GM18526 (cell line): ENCODE results near the gene RENBP.

Experiments
- POLR2A ChIP-seq: IDR thresholded peaks from 3 replicates; pipeline ENCODE4 v1.6.1; 2011; ENCODE audit not compliant: insufficient read length; ENCODE audit errors: extremely low read depth

RENBP gene

DNA sequence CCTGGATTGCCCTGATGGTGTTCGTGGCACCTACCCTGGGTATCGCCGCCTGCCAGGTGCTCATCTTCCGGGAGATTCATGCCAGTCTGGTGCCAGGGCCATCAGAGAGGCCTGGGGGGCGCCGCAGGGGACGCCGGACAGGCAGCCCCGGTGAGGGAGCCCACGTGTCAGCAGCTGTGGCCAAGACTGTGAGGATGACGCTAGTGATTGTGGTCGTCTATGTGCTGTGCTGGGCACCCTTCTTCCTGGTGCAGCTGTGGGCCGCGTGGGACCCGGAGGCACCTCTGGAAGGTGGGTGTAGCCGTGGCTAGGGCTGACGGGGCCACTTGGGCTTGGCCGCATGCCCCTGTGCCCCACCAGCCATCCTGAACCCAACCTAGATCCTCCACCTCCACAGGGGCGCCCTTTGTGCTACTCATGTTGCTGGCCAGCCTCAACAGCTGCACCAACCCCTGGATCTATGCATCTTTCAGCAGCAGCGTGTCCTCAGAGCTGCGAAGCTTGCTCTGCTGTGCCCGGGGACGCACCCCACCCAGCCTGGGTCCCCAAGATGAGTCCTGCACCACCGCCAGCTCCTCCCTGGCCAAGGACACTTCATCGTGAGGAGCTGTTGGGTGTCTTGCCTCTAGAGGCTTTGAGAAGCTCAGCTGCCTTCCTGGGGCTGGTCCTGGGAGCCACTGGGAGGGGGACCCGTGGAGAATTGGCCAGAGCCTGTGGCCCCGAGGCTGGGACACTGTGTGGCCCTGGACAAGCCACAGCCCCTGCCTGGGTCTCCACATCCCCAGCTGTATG is 38.1 kb downstream of the RENBP start:
- TF ChIP-seq POLR2A, result no peak

DNA sequence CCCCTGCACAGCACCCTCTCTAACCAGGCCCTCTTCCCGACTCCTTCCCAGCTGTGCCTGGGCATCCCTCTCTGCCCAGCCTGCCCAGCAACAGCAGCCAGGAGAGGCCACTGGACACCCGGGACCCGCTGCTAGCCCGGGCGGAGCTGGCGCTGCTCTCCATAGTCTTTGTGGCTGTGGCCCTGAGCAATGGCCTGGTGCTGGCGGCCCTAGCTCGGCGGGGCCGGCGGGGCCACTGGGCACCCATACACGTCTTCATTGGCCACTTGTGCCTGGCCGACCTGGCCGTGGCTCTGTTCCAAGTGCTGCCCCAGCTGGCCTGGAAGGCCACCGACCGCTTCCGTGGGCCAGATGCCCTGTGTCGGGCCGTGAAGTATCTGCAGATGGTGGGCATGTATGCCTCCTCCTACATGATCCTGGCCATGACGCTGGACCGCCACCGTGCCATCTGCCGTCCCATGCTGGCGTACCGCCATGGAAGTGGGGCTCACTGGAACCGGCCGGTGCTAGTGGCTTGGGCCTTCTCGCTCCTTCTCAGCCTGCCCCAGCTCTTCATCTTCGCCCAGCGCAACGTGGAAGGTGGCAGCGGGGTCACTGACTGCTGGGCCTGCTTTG is 38.9 kb downstream of the RENBP start:
- TF ChIP-seq POLR2A, result no peak

DNA sequence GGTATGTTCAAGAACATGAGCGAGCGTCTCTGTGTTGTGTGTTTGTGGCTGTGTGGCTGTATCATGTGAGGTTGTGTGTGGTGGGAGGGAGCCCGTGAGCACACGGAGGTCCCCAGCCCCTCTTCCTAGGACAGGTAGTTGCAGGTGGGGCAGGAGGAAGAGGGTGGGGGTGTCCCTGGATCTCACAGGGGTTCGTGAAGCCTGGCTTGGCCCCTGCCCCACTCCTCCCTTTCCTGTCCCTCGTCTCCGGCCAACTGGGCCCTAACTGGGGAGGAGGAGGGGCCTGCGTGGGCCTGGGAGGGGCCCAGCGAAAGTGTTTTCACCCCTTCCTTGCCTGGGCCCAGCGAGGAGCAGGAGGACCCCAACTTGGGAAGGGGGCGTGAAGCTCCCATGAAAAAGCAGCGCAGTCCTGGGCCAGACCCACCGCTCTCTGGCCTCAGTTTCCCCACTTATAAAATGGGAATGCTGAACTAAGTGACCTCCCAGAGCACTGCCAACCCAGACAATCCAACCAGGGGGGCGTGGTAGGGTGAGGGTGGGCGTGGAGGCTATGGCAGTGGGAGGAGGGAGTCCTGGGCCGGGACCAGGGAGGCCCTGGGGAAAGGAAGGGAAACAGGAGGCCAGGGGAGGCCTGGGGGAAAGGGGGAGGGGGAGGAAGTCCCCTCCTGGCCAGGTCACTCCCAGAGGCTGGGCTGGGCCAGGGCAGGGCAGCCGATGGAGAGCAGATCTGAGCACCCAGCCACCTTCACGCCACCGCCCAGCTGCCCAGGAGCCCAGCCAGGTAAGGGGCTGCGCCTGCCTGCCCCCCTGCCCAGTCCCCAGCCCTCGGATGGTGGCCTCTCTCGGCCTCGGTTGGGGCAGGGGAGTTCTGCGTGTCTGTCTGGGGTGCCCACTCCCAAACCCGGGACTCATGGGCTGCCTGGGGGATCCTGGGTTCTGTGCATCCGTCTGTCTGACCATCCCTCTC is 40.2 kb downstream of the RENBP start, which contains the start of gene AVPR2:
Gene AVPR2 (plus strand): TSS at position 683 of the 967 bp plus-strand sequence. CDS start 473 bp downstream, outside the sequence.
- no peak for TF ChIP-seq POLR2A

DNA sequence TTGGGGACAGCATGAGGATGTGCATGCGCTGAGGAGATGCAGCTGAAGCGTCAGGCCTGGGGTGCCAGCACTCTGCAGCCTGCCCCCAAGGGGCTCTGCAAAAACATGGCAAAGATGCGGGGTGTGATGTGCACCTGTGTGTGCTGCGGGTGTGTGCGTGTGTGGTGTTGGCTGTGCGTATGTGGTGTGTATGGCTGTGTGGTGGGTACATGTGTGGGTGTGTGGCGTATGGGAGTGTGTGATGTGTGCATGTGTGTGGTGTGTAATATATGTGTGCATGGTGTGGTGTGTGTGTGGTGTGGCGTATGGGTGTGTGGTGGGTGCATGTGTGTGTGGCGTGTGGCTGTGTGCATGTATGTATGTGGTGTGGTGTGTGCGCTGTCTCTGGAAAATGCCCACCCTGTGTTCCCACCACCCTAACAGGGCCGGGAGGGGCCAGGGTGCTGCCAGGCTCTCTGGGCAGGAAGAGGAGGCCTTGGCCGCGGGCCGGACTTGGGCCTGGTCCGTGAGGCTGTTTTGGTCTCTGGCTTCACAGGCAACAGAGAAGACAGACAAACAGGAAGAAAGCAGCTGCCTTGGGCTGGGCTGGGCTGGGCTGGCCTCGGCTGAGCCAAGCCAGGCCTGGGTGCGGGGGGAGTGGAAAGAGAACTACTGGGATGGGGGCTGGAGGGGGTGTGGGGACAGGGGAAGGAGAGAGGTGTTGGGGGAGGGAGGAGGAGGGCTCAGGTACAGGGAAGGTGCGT is 41.0 kb downstream of the RENBP start:
- no peak for TF ChIP-seq POLR2A

DNA sequence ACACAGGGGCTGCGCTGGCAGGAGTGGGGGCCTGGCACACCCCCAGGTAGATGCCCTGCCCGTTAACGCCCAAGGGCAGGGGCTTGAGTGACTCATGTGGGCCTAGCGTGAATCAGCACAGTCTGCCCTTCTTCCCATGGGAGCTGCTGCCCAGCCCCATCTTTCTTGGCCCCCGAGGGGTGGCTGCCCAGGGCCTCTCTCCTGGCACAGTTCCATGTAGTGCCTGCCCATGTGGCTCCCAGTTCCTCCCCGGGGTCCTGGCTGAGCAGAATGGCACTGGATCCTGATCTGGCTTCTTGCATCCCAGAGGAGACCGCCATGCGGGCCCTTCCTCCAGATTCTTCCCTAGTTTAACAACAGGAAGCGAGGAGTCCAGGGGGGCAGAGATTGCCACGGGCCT is 42.1 kb downstream of the RENBP start:
- TF ChIP-seq POLR2A, result no peak

DNA sequence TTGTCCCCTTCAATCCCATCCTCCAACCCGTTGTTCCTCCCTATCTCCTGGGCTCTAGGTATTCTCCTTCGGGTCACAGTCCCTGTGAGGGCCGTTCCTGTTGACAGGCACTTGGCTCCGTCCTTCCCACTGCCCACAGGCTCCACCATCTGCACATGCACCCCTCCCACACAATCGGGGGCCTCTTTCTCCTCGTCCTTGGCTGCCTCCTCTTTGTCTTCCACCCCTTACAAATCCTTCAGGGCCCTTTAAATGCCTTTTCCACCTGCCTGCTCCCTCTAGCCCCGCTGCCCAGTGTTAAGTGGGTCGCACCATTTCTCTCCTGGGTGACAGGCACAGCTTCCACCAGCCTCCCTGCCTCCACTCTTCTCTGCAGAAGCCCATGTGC is 42.7 kb downstream of the RENBP start:
- no peak for TF ChIP-seq POLR2A

DNA sequence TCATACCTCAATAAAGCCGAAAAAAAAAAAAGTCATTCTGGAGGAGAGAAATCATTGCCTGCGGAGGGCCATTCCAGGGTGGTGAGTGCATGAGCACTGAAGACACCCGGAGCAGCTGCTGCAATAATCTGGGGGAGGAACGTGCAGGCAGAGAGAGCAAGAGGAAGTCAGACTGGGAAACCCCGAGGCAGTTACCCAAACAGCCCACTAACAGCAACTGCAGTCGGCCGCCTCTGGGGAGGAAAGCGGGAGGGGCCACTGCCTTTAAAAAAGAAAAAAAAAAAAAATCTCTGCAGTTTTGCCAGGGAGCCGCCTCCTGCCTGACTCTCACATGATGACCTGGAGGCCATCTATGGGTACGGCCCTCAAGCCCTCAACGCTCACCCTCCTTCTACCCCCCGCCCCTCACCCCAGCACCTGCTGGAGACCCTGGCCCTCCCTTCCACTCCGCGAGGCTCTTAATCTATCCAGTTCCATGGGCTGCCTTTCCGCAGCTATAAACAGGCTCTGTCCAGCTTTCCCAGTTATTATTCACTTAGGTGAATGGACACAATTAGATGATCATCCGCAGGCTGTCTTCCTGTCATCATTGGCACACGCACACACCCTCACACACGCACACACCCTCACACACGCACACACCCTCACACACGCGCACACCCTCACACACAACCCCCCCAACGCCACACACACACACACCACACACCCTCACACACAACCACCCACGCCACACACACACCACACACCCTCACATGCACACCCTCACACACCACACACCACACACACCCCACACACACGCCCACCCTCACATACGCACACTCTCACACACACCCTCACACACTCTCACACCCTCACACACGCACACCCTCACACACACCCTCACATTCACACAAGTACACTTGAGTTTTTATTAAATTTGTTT is 43.4 kb downstream of the RENBP start:
- no peak for TF ChIP-seq POLR2A

DNA sequence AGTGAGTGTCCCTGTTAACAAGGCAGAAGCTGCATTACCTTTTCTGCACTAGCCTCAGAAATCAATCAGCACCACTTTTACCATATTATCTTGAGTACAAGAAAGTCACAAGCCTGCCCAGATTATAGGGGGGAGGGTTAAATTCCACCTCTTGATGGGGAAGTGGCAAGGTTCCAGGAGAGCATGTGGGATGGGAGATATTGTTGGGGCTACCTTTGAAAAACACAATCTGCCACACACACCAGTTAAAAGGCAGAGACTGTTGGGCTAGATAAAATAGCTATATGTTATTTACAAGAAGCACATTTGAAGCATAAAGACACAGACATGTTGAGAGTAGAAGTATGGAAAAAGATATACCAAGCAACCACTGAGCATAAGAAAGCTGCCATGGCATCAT is 46.5 kb downstream of the RENBP start:
- no peak for TF ChIP-seq POLR2A

DNA sequence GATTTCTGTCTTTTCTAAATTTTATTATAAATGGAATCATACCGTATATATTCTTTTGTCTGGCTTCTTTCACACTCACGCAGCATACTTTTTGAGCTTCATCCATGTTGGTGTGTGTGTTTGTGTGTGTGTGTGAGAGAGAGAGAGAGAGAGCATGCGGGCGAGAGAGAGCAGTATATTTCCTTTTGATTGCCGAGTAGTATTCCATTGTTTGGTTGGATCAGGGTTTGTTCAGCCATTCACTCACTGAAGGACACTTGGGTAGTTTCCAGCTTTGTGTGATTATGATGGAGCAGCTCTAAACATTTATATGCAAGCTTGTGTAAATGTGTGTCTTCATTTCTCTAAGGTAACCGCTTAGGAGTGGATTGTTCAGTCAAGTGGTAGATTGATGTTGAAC is 55.3 kb downstream of the RENBP start:
- TF ChIP-seq POLR2A, result no peak

DNA sequence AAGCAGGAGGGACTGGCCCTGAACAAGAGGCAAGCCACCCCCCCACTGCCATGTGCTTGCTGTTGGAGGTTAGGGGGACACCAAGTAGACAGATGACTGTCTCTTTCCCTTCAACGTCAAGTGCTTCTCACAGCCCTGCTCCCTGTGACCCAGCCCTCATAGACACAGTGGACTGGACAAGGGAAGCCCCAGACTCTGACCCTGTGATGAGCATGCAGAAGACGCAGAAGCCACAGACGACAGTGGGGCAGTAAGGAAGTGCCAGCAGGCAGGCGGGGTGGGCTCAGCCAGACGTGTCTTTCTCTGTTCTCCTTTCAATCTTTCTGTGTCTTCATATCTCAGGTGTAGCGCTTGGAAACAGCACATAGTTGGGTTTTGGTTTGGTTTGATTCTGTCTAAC is 56.1 kb downstream of the RENBP start:
- TF ChIP-seq POLR2A, result no peak

DNA sequence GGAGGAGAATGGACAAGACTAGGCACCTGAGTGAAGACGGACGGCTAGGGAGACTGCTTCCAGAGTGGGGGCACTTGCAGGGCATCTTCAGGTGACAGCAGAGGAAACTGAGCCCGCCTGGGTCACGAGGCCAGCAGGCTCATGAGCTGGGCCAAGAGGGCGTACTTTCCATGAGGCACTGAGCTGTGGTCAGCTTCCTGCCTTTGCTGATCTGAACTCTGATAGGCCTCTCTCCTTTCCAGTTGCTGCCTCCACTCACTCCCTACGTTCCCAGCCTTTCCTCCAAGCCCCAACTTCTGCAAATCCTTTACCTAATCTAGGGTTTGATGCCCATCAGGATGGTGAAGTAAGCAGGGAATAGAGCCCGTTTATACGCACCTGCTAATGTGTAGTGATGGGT is 57.1 kb downstream of the RENBP start:
- TF ChIP-seq POLR2A, result no peak

DNA sequence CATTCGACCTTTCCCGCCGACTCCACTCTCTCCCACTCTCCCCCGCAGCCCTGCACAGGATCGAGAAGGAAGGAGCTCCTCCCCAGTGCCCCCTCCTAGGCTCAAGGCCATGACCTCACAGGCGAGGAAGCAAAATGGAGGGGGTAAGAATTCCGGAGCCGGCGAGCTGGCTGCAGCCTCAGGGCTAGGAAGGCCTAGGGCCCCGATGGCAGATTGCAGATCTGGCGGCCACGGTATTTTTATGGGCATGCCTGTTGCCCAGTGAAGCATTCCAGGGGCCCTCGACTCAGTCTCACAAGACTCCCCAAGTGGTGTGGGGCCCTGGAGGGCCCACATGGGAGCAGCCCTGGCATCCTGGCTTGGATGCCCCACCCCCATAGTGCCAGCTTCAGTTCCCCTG is 57.5 kb downstream of the RENBP start:
- no peak for TF ChIP-seq POLR2A

DNA sequence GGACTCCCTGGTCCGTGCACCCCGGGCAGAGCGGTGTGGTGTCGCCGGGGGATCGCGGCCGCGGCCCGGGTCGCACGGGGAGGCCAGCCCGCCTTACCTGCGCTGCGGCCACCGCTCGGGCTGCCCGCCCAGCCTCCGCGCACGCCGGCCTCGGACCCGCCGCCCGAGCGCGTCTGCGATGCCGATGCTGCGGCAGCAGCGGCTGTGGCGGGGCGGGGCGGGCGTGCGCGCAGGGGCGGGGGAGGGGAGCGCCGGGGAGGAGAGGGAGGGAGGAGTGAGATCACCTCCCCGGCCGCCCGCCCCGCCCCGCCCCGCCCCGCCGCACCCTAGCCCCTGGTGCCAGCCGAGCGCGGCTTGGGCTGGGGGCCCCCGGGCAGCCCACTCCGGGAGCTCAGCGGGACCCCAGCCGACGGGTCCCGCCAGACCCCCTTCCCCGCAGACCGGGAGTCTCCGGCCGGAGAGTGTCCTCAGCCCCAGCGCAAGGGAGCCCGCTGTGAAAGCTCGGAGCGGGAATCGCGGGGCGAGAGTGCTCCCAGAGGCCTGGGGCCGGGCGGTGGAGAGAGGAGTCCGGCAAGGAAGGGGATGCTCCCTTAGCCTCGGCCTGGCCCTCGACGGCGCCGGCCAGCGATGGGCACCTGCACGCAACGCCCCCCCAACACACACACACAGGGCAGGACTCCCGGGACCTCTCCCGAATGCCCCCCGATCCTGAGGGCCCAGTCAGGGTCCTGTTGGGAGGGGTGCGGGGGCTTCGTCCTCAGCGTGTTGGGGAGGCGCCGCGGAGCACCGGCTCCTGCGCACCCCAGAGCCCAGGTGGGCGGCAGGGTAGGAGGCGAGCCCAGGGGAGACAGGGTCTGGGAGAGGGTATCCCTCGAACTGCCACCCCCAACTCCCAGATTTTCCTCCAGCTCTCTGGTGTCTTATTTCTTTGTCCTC is 58.2 kb downstream of the RENBP start, which contains the start of gene L1CAM:
Gene L1CAM (minus strand): TSS at position 206 of the 936 bp plus-strand sequence. CDS start 10,337 bp downstream, outside the sequence.
- TF ChIP-seq POLR2A, result no peak
